ENCODE data around the gene TOR1A.

TOR1A gene, protein sequence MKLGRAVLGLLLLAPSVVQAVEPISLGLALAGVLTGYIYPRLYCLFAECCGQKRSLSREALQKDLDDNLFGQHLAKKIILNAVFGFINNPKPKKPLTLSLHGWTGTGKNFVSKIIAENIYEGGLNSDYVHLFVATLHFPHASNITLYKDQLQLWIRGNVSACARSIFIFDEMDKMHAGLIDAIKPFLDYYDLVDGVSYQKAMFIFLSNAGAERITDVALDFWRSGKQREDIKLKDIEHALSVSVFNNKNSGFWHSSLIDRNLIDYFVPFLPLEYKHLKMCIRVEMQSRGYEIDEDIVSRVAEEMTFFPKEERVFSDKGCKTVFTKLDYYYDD

DNA sequence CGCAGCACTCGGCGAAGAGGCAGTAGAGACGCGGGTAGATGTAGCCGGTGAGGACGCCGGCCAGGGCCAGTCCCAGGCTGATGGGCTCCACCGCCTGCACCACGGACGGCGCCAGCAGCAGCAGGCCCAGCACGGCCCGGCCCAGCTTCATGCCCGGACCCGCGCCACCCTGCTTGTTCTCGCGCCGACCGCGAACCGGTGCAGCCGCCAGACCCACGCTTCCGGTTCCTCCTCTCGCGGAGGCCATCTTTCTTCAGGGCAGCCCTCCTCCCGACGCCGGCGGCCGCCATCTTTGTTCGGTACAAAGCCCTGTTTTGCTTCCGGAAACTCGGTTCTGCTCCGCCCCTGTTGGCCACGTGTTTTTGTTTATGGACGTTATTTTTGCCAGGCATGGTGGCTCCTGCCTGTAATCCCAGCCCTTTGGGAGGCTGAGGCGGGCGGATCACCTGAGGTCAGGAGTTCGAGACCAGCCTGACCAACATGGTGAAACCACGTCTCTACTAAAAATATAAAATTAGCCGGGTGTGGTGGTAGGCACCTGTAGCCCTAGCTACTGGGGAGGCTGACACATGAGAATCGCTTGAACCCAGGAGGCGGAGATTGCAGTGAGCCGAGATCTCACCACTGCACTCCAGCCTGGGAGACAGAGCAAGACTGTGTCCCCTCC, at the start of gene TOR1A:
TOR1A (minus strand) TSS at position 202 of the 667 bp plus-strand sequence; CDS start at position 151, 51 bp downstream.
- peak; percentile 96 for DNase-seq (ENCODE audit: low spot score)
- TF ChIP-seq, protein P1, sequence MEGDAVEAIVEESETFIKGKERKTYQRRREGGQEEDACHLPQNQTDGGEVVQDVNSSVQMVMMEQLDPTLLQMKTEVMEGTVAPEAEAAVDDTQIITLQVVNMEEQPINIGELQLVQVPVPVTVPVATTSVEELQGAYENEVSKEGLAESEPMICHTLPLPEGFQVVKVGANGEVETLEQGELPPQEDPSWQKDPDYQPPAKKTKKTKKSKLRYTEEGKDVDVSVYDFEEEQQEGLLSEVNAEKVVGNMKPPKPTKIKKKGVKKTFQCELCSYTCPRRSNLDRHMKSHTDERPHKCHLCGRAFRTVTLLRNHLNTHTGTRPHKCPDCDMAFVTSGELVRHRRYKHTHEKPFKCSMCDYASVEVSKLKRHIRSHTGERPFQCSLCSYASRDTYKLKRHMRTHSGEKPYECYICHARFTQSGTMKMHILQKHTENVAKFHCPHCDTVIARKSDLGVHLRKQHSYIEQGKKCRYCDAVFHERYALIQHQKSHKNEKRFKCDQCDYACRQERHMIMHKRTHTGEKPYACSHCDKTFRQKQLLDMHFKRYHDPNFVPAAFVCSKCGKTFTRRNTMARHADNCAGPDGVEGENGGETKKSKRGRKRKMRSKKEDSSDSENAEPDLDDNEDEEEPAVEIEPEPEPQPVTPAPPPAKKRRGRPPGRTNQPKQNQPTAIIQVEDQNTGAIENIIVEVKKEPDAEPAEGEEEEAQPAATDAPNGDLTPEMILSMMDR (IDR thresholded peaks at IDR 0.05; ENCODE audit: extremely low read depth, missing control alignments) = no peak

DNA sequence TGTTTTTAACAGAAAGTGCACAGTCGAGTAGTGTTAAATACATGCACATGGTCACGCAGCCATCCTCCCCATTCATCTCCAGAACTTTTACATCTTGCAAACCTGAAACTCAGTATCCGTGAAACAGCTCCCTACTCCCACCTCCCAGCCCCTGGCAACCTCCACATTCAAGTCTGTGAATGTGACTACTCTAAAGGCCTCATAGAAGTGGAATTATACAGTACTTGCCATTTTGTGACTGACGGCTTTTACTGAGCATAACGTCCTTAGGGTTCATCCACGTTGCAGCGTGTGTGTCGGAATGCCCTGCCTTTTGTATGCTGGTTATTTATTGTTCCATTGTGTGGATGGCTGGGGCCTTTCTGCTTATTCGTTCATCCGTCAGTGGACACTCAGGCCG, 47.1 kb upstream of the TOR1A start:
- no peak for DNase-seq (ENCODE audit: low spot score)

DNA sequence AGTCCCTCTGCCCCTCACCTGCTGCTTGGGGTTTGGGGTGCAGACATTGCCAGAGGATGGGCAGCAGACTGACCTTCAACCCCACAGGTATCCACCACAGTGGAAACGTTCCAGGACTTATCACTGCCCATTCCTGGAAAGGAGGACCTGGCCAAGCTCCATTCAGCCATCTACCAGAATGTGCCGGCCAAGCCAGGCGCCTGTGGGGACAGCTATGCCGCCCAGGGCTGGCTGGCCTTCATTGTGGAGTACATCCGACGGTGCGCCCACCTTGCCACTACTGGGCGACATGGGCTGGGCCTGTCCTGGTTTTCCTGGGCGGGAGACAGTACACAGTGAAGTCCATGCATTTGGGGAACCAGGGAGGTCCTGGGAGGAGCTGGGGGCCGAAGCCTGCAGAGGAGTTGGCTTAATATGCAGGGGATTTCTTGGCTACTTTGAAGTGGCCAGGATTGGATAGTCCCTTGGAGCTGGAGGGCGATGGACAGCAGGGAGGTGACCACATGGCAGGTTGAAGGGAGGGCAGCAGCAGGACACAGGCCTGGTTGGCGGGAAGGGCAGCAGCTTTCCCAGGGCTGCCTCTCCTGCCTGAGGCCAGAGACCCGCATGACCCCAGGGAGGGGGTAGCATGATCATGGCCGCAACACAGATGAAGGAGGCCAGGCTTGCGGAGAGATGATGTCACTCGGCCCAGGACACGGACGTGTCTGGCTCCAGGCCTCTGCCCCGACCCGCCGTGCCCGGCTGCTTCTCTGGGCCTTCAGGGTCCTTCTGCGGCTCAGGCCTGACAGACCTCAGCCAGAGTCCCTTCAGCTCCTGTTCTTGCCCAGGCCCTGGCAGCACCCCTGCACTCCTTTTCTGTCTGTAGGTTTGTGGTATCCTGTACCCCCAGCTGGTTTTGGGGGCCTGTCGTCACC, 45.9 kb upstream of the TOR1A start:
- TF ChIP-seq, protein P1 (IDR thresholded peaks at IDR 0.05; ENCODE audit: extremely low read depth, missing control alignments) = no peak
- DNase-seq (ENCODE audit: low spot score) = no peak

More for the DNA sequence above, 47.1 kb upstream of the TOR1A start:
- TF ChIP-seq, protein P1 (IDR thresholded peaks at IDR 0.05; ENCODE audit: extremely low read depth, missing control alignments) = no peak

DNA sequence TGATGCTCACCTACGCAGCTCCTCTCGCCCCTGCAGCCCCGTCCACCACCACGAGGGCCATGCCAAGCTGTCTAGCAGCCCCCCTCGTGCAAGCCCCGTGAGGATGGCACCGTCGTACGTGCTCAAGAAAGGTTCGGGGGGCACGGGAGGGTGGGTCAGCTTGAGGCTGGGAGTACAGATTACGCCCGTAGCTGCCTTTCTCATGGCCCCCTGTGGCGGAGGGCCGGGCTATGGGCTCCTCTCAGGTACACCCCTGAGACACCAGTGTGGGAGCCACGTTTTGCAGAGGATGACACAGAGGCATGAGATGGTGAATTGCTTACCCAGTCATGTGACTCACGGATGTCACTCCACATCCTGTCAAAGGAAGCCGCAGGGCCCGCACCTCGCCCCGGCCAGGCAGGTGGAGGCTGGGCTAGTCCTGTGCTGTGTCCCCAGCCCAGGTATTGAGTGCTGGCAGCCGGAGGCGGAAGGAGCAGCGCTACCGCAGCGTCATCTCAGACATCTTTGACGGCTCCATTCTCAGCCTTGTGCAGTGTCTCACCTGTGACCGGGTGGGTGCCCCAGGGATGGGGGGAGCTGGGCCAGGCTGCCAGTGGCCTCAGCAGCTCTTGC, 45.0 kb upstream of the TOR1A start:
- TF ChIP-seq, protein P1 (IDR thresholded peaks at IDR 0.05; ENCODE audit: extremely low read depth, missing control alignments) = no peak
- no peak for DNase-seq (ENCODE audit: low spot score)

DNA sequence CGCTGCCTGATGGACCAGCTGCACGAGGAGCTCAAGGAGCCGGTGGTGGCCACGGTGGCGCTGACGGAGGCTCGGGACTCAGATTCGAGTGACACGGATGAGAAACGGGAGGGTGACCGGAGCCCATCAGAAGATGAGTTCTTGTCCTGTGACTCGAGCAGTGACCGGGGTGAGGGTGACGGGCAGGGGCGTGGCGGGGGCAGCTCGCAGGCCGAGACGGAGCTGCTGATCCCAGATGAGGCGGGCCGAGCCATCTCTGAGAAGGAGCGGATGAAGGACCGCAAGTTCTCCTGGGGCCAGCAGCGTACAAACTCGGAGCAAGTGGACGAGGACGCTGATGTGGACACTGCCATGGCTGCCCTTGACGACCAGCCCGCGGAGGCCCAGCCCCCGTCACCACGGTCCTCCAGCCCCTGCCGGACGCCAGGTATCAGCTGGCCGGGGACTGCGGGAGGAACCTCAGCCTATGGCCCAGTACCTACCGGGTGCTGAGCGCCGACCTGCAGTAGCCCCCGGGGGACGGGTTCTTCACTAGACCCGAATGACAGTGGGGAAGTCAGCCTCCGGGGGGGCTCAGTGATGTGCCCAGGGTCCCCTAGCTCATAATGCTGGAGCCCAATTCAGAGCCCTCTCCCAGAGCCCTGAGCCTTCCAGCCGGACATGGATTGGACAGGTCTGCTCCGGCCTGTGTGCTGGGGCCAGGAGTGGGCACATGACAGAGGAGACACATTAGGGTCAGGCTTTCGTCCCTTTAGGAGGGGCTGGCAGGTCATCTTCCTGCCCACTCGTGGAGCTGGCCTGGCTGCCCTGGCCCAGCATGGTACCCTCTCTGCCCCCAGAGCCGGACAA, 44.3 kb upstream of the TOR1A start:
- TF ChIP-seq, protein P1 (IDR thresholded peaks at IDR 0.05; ENCODE audit: extremely low read depth, missing control alignments) = no peak
- DNase-seq (ENCODE audit: low spot score) = no peak

All from GM20000 (cell line).